Measurements from ENCODE around the gene PSMC5.
"Not testable (repeated sequence)": the region's sequence is repeated elsewhere in the genome, so short reads cannot be mapped to it uniquely, and the experiment has no call there.

Gene PSMC5

DNA sequence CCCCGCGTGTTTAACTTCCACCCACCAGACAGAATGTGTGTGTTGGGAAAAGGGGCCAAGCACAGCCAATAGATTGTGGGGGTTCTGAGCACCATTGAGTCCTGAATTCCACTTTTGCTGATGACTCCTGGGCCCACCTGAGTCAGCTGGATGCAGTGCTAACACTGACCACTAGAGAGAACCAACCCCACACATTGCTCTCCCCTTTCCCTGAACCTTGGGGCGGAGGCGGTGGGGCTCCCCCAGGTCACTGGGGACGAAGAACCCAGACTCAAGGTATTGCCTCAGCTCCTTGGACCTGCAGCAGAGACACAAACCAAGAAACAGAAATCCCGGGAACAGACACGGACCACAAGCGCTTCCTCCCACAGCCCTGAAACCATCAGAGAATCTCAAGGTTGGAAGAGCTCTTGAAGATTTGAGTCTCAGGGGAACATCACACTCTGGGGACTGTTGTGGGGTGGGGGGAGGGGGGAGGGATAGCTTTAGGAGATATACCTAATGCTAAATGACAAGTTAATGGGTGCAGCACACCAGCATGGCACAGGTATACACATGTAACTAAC lies 46.9 kb downstream of the PSMC5 start:
- not testable (repeated sequence) for DNase-seq

DNA sequence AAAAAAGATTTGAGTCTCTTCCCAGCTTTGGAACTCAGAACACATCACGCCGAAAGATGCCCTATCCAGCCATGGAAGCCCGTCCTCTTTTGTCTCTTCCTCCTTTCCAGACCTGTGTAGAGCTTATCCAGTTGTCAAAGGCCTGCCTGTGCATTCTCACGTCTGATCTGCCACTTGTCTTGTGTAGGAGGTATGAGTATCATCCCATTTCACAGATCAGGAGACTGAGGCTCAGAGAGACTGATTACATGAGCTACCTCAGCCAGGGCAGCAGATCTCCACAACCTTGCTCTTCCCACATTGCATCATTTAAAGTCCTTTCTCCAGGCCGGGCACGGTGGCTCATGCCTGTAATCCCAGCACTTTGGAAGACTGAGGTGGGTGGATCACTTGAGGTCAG lies 47.5 kb downstream of the PSMC5 start:
- DNase-seq, result not testable (repeated sequence)

- DNase-seq, result not testable (repeated sequence)
These were observed 51.2 kb downstream of the PSMC5 start for GRCh38 chr17:63878413-63878812.

GRCh38 chr17:63880706-63881105 lies 53.5 kb downstream of the PSMC5 start:
- no peak for DNase-seq

DNA sequence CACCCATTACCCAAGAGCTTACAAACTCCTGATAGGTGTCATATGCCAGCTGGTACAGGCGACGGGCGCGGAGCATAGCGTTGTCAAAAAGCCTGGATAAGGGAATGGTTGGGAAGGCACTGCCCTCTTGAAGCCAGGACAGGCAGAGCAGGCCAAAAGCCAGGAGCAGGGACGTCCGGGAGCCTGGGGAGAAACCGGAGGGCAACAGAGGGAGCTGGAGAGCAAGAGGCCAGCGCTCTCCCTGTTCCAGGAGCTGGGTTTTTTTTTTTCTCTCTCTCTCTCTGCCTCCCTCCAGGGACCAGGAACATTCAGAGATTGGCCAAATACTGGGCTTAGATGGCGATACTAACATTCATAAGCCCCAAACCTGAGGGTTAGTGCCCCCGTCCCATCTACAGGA lies 54.1 kb downstream of the PSMC5 start:
- DNase-seq, result not testable (repeated sequence)

Measured in NCI-H2107 (cell line).